ENCODE results near the gene GRIN2B. TPM values are rescaled to one million over a fixed set of nuclear protein-coding genes. Genes with fewer than 3 reads are reported as not detected.

GRIN2B gene
- total RNA-seq, 1 experiment from 2014 or later, result not detected

- TF ChIP-seq EZH2 (IDR thresholded peaks at IDR 0.05; ENCODE audit: borderline replicate concordance, low read depth, low read length, poor library complexity, severe bottlenecking), result no peak
- TF ChIP-seq, protein P1, sequence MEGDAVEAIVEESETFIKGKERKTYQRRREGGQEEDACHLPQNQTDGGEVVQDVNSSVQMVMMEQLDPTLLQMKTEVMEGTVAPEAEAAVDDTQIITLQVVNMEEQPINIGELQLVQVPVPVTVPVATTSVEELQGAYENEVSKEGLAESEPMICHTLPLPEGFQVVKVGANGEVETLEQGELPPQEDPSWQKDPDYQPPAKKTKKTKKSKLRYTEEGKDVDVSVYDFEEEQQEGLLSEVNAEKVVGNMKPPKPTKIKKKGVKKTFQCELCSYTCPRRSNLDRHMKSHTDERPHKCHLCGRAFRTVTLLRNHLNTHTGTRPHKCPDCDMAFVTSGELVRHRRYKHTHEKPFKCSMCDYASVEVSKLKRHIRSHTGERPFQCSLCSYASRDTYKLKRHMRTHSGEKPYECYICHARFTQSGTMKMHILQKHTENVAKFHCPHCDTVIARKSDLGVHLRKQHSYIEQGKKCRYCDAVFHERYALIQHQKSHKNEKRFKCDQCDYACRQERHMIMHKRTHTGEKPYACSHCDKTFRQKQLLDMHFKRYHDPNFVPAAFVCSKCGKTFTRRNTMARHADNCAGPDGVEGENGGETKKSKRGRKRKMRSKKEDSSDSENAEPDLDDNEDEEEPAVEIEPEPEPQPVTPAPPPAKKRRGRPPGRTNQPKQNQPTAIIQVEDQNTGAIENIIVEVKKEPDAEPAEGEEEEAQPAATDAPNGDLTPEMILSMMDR (conservative IDR thresholded peaks at IDR 0.05; ENCODE audit: low read depth, low read length), result no peak
- DNase-seq (ENCODE audit: low spot score), result no peak
- no peak overlapping the region for H3K27ac ChIP-seq (ENCODE audit: low read depth, low read length, poor library complexity, severe bottlenecking)
- H3K36me3 ChIP-seq (ENCODE audit: insufficient read depth, low read length, poor library complexity, severe bottlenecking), result no peaks in the 10 kb centered on the region
- ChIA-PET POLR2A (ENCODE audit: low non-redundant PET) (interaction anchor here (0.6 kb wide), 1 partner anchor 152 kb away, joined by 3 read pairs; no protein-coding TSS in a partner anchor), CTCF (interaction anchor here (0.6 kb wide), 1 partner anchor 97 kb away, joined by 3 read pairs; no protein-coding TSS in a partner anchor)
- H3K4me3 ChIP-seq (ENCODE audit: low read depth, low read length, poor library complexity, severe bottlenecking), result no peak overlapping the region
- H3K27me3 ChIP-seq (replicated peaks; ENCODE audit: insufficient read depth, low read depth, low read length, poor library complexity), result peaks cover 81% of the 10 kb centered on the region
- H3K4me1 ChIP-seq (ENCODE audit: insufficient read depth, low read length, poor library complexity, severe bottlenecking), result no peaks in the 10 kb centered on the region
- no TSS peak for BruUV-seq (replicated peaks)
- intact Hi-C loops (cut with micrococcal nuclease; ENCODE audit: unreplicated experiment), result no loop called here
- H3K9me3 ChIP-seq (ENCODE audit: low read depth, low read length, poor library complexity, severe bottlenecking), result no peaks in the 10 kb centered on the region
Measured at GRCh38 chr12:13970803-13971202, 10.6 kb downstream of the GRIN2B start.

- ChIA-PET CTCF (interaction anchor here (0.6 kb wide), 1 partner anchor 1538 kb away, joined by 3 read pairs; no protein-coding TSS in a partner anchor), POLR2A (ENCODE audit: low non-redundant PET) (no interaction called here)
- Histone ChIP-seq H3K9me3 (ENCODE audit: low read depth, low read length, poor library complexity, severe bottlenecking) (no peaks in the 10 kb centered on the region), H3K36me3 (ENCODE audit: insufficient read depth, low read length, poor library complexity, severe bottlenecking) (no peaks in the 10 kb centered on the region), H3K4me1 (ENCODE audit: insufficient read depth, low read length, poor library complexity, severe bottlenecking) (no peaks in the 10 kb centered on the region), H3K4me3 (ENCODE audit: low read depth, low read length, poor library complexity, severe bottlenecking) (no peak overlapping the region), H3K27me3 (replicated peaks; ENCODE audit: insufficient read depth, low read depth, low read length, poor library complexity) (peaks cover 81% of the 10 kb centered on the region), H3K27ac (ENCODE audit: low read depth, low read length, poor library complexity, severe bottlenecking) (no peak overlapping the region)
- no peak for DNase-seq (ENCODE audit: low spot score)
- BruUV-seq (replicated peaks), result no TSS peak
- TF ChIP-seq, protein P1 (conservative IDR thresholded peaks at IDR 0.05; ENCODE audit: low read depth, low read length), result no peak
- intact Hi-C loops (cut with micrococcal nuclease; ENCODE audit: unreplicated experiment), result loop anchor here (10.0 kb wide), 2 partner anchors 197 to 233 kb away; no protein-coding TSS in a partner anchor
Measured at GRCh38 chr12:13968281-13968680, 13.1 kb downstream of the GRIN2B start.

DNA sequence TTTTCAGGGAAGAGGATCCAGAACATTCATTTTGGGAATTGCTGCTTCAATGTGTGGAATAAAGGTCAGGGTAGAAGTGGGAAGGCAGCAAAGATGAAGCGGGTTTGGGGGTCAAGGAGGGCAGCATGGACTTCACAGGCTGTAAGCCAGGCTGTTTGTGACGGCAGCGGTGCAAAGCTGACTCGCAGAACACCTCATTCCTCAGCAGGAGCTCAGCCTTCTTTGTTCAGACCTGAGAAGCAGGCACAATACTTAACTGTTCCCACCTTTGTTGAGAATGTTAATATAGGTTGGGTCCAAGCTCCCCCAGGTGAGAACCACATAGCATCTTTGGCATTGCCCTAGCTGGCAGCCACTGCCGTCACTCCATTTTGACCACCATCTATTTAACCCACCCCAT lies 16.7 kb downstream of the GRIN2B start:
- ChIA-PET CTCF (interaction anchor here (1.3 kb wide), 1 partner anchor 10 kb away, joined by 3 read pairs; no protein-coding TSS in a partner anchor), POLR2A (ENCODE audit: low non-redundant PET) (no interaction called here)
- no peak for DNase-seq (ENCODE audit: low spot score)
- no peaks in the 10 kb centered on the region for H3K4me1 ChIP-seq (ENCODE audit: insufficient read depth, low read length, poor library complexity, severe bottlenecking)
- no TSS peak for BruUV-seq (replicated peaks)
- H3K9me3 ChIP-seq (ENCODE audit: low read depth, low read length, poor library complexity, severe bottlenecking), result no peaks in the 10 kb centered on the region
- H3K36me3 ChIP-seq (ENCODE audit: insufficient read depth, low read length, poor library complexity, severe bottlenecking), result no peaks in the 10 kb centered on the region
- no peak overlapping the region for H3K27ac ChIP-seq (ENCODE audit: low read depth, low read length, poor library complexity, severe bottlenecking)
- H3K4me3 ChIP-seq (ENCODE audit: low read depth, low read length, poor library complexity, severe bottlenecking), result no peak overlapping the region
- TF ChIP-seq EZH2 (IDR thresholded peaks at IDR 0.05; ENCODE audit: borderline replicate concordance, low read depth, low read length, poor library complexity, severe bottlenecking), result no peak
- TF ChIP-seq, protein P1 (conservative IDR thresholded peaks at IDR 0.05; ENCODE audit: low read depth, low read length), result no peak
- intact Hi-C loops (cut with micrococcal nuclease; ENCODE audit: unreplicated experiment), result loop anchor here (10.0 kb wide), 2 partner anchors 200 to 230 kb away; no protein-coding TSS in a partner anchor
- peaks cover 81% of the 10 kb centered on the region for H3K27me3 ChIP-seq (replicated peaks; ENCODE audit: insufficient read depth, low read depth, low read length, poor library complexity)

All from A673 (cell line).